T-cell (primary cell): Measurements from ENCODE around the gene MCTP1. TPM values are rescaled to one million over a fixed set of nuclear protein-coding genes. Genes with fewer than 3 reads are reported as not detected.

Experiments
- ATAC-seq, 4 experiments: fragments of 200-7000 bp in 3 of 4; fragments of 150-1000 bp in 1 of 4; cut with Tn5 transposase; replicated peaks in 1 of 4; 1 replicate in 3 of 4; 2 replicates in 1 of 4; pipeline ENCODE4 v1.10.0; 2021; ENCODE audit warnings: moderate library complexity in 3 of 4, mild to moderate bottlenecking in 2 of 4, moderate number of reproducible peaks in 1 of 4
- CTCF ChIA-PET, 2 donors: fragments of 300-600 bp; sonication (Branson Sonifier 250); formaldehyde crosslinking; loops; one replicate each; lab custom pipeline; 2022; ENCODE audit warnings: antibody characterized with exemption in 2 of 2; lab: Charles Lee
- POLR2A ChIA-PET, 2 donors: fragments of 300-600 bp; sonication (Branson Sonifier 250); formaldehyde crosslinking; loops; one replicate each; lab custom pipeline; 2022; ENCODE audit warnings: antibody characterized with exemption in 2 of 2; lab: Charles Lee
- DNase-seq, 35 experiments: peaks; one replicate each; pipeline versions ENCODE4 v3.0.0 to v3.0.0-alpha.2; 2013 to 2023
- H3K27ac ChIP-seq: one replicate; pipeline ENCODE4 v1.5.1; 2013; ENCODE audit warnings: low read length
- H3K27me3 ChIP-seq, 2 experiments: replicated peaks in 1 of 2; 1 replicate in 1 of 2; 2 replicates in 1 of 2; pipeline versions ENCODE4 v1.6.1 to v1.7.0; 2013; ENCODE audit warnings: low read length in 1 of 2, mixed read lengths in 1 of 2; ENCODE audit not compliant: control insufficient read depth in 2 of 2, insufficient read depth in 2 of 2; ENCODE audit errors: extremely low read depth in 1 of 2
- H3K36me3 ChIP-seq, 2 donors: 1 replicate in 1 of 2; 2 replicates in 1 of 2; pipeline versions ENCODE4 v1.6.1 to v1.7.0; 2013; ENCODE audit warnings: low read length in 1 of 2; ENCODE audit not compliant: control insufficient read depth in 2 of 2, insufficient read depth in 1 of 2; ENCODE audit errors: extremely low read depth in 1 of 2
- H3K4me1 ChIP-seq, 2 experiments: 1 replicate in 1 of 2; 2 replicates in 1 of 2; pipeline versions ENCODE4 v1.6.1 to v1.7.0; 2013; ENCODE audit warnings: low read length in 2 of 2, mixed read lengths in 1 of 2; ENCODE audit not compliant: insufficient read depth in 2 of 2, control insufficient read depth in 1 of 2; ENCODE audit errors: extremely low read depth in 1 of 2
- H3K4me3 ChIP-seq, 2 donors: 1 replicate in 1 of 2; 2 replicates in 1 of 2; pipeline versions ENCODE4 v1.5.1 to v1.7.0; 2013; ENCODE audit warnings: mild to moderate bottlenecking in 2 of 2, low read length in 1 of 2, moderate library complexity in 1 of 2; ENCODE audit not compliant: control insufficient read depth in 1 of 2; ENCODE audit errors: extremely low read depth in 1 of 2
- H3K9me3 ChIP-seq: 2 replicates; pipeline ENCODE4 v1.7.0; 2013
- H3K27ac Mint-ChIP-seq, 2 donors: one replicate each; pipeline ENCODE4 v1.8.0; 2020 to 2021; ENCODE audit warnings: mild to moderate bottlenecking in 2 of 2, mixed read lengths in 2 of 2
- H3K27me3 Mint-ChIP-seq, 2 donors: one replicate each; pipeline ENCODE4 v1.8.0; 2021 to 2022; ENCODE audit warnings: mixed read lengths in 2 of 2
- H3K36me3 Mint-ChIP-seq: one replicate; pipeline ENCODE4 v1.8.0; 2021; ENCODE audit warnings: mixed read lengths
- H3K4me1 Mint-ChIP-seq, 3 donors: one replicate each; pipeline ENCODE4 v1.8.0; 2020 to 2022; ENCODE audit warnings: mixed read lengths in 3 of 3, mild to moderate bottlenecking in 1 of 3
- H3K4me3 Mint-ChIP-seq, 3 donors: one replicate each; pipeline ENCODE4 v1.8.0; 2020 to 2022; ENCODE audit warnings: mild to moderate bottlenecking in 3 of 3, mixed read lengths in 3 of 3, moderate library complexity in 3 of 3
- H3K9me3 Mint-ChIP-seq, 3 donors: one replicate each; pipeline ENCODE4 v1.8.0; 2020 to 2022; ENCODE audit warnings: mixed read lengths in 3 of 3
- WGBS: methylation state at CpG from one replicate; pipeline ENCODE4 v1.1.5; 2013; ENCODE audit warnings: missing lambda C conversion rate; ENCODE audit not compliant: insufficient coverage; 5-methylcytosine and 5-hydroxymethylcytosine counted together
- total RNA-seq, 35 experiments: library from RNA in 6 of 35; stranded (reverse) in 6 of 35; fragments of 120-200 nt in 1 of 35; gene quantifications; one replicate each; pipeline versions ENCODE4 v1.2.1 to v1.2.4 and lab custom pipeline; 2013 to 2026

Gene MCTP1
- total RNA-seq, 5 donors from 2014 or later (not counting 1 experiment from before 2014, with no cell fraction given) = 0.21 to 2.9 (median 1.7) TPM; not detected in 1

DNA sequence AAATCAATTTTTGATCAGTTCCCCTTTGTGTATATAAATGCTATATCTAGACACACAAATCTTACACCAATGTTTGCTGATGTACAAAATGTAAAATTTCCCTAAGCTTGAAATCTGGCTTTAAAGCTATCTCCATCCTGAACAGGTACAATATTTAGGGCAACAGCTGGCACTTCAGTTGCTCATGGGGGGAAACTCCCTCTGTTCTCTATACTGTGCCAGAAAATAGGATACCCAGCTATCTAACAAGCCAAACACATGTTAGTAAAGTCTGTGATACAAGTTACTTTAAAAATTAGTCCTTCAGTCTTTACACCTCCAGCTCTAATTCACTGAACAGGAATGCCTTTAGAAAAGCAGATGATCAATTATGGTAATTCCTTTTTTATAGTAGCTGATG lies 474.6 kb downstream of the MCTP1 start:
- CTCF ChIA-PET = interaction anchor here in 1 of 2 donors (0.5 to 0.6 kb wide), 2 partner anchors 25 to 1228 kb away, joined by 3 to 10 read pairs; no protein-coding TSS in a partner anchor

DNA sequence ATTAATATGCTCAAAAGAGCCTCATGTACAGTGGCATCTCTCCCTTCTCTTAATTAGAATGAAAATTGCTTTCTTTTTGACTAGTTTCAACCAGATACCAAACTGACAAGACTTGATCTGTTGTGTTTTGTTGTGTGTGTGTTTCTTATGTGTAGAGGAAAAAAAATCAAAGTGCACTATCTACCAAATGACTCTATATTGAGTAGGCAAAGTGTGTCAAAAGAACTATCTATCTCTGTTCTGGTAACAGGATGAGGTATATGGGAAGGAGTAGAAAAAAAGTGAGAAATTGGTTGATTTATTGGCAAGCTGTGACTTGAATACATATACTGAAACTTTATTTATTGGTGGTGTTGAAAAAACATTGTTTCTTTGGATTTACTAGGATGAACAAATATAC lies 476.4 kb downstream of the MCTP1 start:
- Mint-ChIP-seq H3K27ac (no peak overlapping the region), H3K4me1 (no peaks in the 10 kb centered on the region), H3K36me3 (no peaks in the 10 kb centered on the region), H3K27me3 (no peaks in the 10 kb centered on the region), H3K9me3 (no peaks in the 10 kb centered on the region), H3K4me3 (no peak overlapping the region)
- H3K36me3 ChIP-seq = no peaks in the 10 kb centered on the region
- no peaks in the 10 kb centered on the region for H3K9me3 ChIP-seq
- H3K4me1 ChIP-seq = no peaks in the 10 kb centered on the region
- no peak overlapping the region for H3K4me3 ChIP-seq
- H3K27me3 ChIP-seq = no peaks in the 10 kb centered on the region
- no peak for DNase-seq
- H3K27ac ChIP-seq = no peak overlapping the region
- ChIA-PET CTCF (no interaction called here), POLR2A (no interaction called here)
- no peak for ATAC-seq

More for the DNA sequence above, 474.6 kb downstream of the MCTP1 start:
- H3K36me3 ChIP-seq = no peaks in the 10 kb centered on the region
- H3K27me3 ChIP-seq = no peaks in the 10 kb centered on the region
- DNase-seq (no peak), ATAC-seq (no peak)
- no peaks in the 10 kb centered on the region for H3K36me3 Mint-ChIP-seq
- H3K9me3 Mint-ChIP-seq = no peaks in the 10 kb centered on the region
- no peaks in the 10 kb centered on the region for H3K27me3 Mint-ChIP-seq
- no peak overlapping the region for H3K27ac ChIP-seq
- no peaks in the 10 kb centered on the region for H3K4me1 ChIP-seq
- H3K4me3 ChIP-seq = no peak overlapping the region
- POLR2A ChIA-PET = no interaction called here
- no peaks in the 10 kb centered on the region for H3K9me3 ChIP-seq
- no peak overlapping the region for H3K27ac Mint-ChIP-seq
- H3K4me3 Mint-ChIP-seq = no peak overlapping the region
- H3K4me1 Mint-ChIP-seq = no peaks in the 10 kb centered on the region

DNA sequence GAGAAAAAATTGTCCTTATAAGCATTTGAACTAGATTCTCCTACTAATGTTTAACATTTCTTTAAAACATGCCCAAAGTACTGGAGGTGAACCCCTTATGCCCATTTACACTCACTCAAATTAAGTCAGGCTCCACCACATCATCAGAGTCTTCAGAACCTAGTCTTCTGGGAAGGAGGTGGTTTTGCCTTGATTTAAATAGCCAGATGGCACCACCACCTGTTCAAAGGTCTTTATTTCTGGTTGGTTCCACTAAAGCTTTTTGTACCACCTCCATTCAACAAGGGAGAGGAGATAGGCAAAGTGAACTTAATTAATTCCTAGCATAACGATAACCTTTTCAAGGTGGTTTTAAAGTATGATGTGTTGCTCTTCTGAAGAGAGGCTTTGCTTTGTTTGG lies 476.9 kb downstream of the MCTP1 start:
- no peaks in the 10 kb centered on the region for H3K36me3 Mint-ChIP-seq
- H3K27ac Mint-ChIP-seq = no peak overlapping the region
- H3K9me3 ChIP-seq = no peaks in the 10 kb centered on the region
- H3K27me3 Mint-ChIP-seq = no peaks in the 10 kb centered on the region
- no peak overlapping the region for H3K27ac ChIP-seq
- no peaks in the 10 kb centered on the region for H3K9me3 Mint-ChIP-seq
- peak in 1 of 4 experiments; percentile 32 for ATAC-seq
- H3K27me3 ChIP-seq = no peaks in the 10 kb centered on the region
- POLR2A ChIA-PET = no interaction called here
- H3K36me3 ChIP-seq = no peaks in the 10 kb centered on the region
- WGBS = no CpG with 5 or more reads among the region's 1 CpG
- H3K4me3 ChIP-seq = no peak overlapping the region
- H3K4me3 Mint-ChIP-seq = no peak overlapping the region
- no peaks in the 10 kb centered on the region for H3K4me1 Mint-ChIP-seq
- CTCF ChIA-PET = no interaction called here
- H3K4me1 ChIP-seq = no peaks in the 10 kb centered on the region
- no peak for DNase-seq

DNA sequence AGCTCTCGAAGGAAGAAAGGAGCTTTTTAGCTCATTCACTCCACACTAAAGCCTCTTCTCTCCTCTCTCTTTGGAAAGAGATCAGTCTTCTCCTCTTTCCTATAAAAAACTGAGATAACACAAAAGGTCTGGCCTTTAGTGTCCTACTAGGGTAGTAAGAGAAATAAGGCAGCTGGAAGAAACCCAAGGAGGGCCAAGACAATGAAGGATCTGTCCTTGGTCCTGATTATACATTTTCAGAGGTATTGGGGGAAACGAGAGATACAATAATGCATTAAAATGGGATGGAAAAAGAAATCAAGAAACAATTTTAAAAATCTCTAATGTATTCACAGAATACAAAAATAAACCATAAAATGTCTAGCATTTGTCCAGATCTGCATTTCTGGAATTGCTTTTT lies 482.4 kb downstream of the MCTP1 start:
- Histone ChIP-seq H3K4me3 (no peak overlapping the region), H3K4me1 (no peaks in the 10 kb centered on the region), H3K27ac (no peak overlapping the region), H3K9me3 (no peaks in the 10 kb centered on the region), H3K36me3 (no peaks in the 10 kb centered on the region), H3K27me3 (no peaks in the 10 kb centered on the region)
- Mint-ChIP-seq H3K9me3 (peaks cover 0 to 6% (median 0%) of the 10 kb centered on the region in 3 donors), H3K27ac (no peak overlapping the region), H3K36me3 (no peaks in the 10 kb centered on the region), H3K4me3 (no peak overlapping the region), H3K27me3 (peaks cover 4 to 5% of the 10 kb centered on the region in 2 donors), H3K4me1 (no peaks in the 10 kb centered on the region)
- no peak for ATAC-seq
- CTCF ChIA-PET = no interaction called here
- POLR2A ChIA-PET = no interaction called here
- no CpG with 5 or more reads among the region's 2 CpGs for WGBS
- DNase-seq = no peak

DNA sequence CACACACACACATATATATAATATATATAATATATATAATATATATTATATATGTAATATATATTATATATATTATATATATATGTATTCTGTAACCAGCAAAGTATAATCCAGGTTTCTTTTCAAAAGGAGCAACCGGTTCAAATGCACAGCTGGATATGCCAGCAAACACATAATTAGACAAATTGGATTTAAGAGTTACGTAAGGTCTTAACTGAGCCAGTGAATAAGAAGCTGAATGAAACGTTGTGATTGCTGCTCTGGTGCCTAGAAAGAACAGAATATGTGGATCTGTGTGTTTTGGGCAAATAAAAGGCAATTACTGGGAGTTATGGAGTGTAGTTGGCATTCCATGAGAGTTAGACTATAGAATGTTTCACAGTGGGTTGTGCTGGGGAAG lies 488.3 kb downstream of the MCTP1 start:
- H3K27ac ChIP-seq = no peak overlapping the region
- no peaks in the 10 kb centered on the region for H3K9me3 ChIP-seq
- CTCF ChIA-PET = no interaction called here
- ATAC-seq (no peak), DNase-seq (no peak)
- no peaks in the 10 kb centered on the region for H3K36me3 ChIP-seq
- Mint-ChIP-seq H3K27ac (no peak overlapping the region), H3K36me3 (no peaks in the 10 kb centered on the region), H3K9me3 (peaks cover 0 to 3% (median 0%) of the 10 kb centered on the region in 3 donors), H3K4me3 (no peak overlapping the region), H3K4me1 (peaks cover 38 to 46% (median 43%) of the 10 kb centered on the region in 3 donors), H3K27me3 (peaks cover under 1 to 3% of the 10 kb centered on the region in 2 donors)
- POLR2A ChIA-PET = no interaction called here
- 71% methylated on average over 2 of the region's 3 CpGs for WGBS
- no peak overlapping the region for H3K4me3 ChIP-seq
- no peaks in the 10 kb centered on the region for H3K27me3 ChIP-seq
- peaks cover 3 to 25% of the 10 kb centered on the region in 2 experiments for H3K4me1 ChIP-seq

DNA sequence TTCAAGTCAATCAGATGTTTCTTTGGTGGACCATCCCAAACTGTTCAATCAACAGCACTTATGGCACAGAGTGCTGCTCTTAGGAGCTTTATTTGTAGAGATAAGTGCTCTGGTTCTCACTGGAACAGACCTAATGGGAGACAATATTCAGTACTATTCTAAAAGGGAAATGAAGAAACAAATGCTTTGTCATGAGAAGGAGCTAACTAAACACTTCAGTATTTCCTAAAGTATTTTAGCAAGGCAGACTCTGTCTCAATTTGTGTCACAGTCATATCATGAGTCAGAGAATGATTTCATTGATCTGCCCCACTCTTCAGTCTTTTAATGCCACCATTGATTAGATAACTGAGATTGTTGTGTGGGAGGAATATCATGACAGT lies 491.1 kb downstream of the MCTP1 start:
- DNase-seq (peak in 1 of 35 experiments; percentile 0), ATAC-seq (peak; percentile 34 to 51 (median 42))
- peak overlapping the region; percentile 78 for H3K27ac ChIP-seq
- Mint-ChIP-seq H3K36me3 (no peaks in the 10 kb centered on the region), H3K27me3 (no peaks in the 10 kb centered on the region), H3K4me1 (peaks cover 38 to 46% (median 43%) of the 10 kb centered on the region in 3 donors), H3K4me3 (peak overlapping the region in 1 of 3 donors; percentile 32), H3K27ac (peak overlapping the region; percentile 95 to 98), H3K9me3 (no peaks in the 10 kb centered on the region)
- CTCF ChIA-PET = interaction anchor here in 1 of 2 donors (1.1 kb wide), 1 partner anchor 56 kb away, joined by 3 read pairs; no protein-coding TSS in a partner anchor
- no peaks in the 10 kb centered on the region for H3K9me3 ChIP-seq
- POLR2A ChIA-PET = no interaction called here
- no peak overlapping the region for H3K4me3 ChIP-seq
- H3K4me1 ChIP-seq = peaks cover 3 to 25% of the 10 kb centered on the region in 2 experiments
- no peaks in the 10 kb centered on the region for H3K27me3 ChIP-seq
- no peaks in the 10 kb centered on the region for H3K36me3 ChIP-seq
